Measurements from ENCODE around the gene AUTS2. TPM values are rescaled to one million over a fixed set of nuclear protein-coding genes. Genes with fewer than 3 reads are reported as not detected.
"Not testable (repeated sequence)": the region's sequence is repeated elsewhere in the genome, so short reads cannot be mapped to it uniquely, and the experiment has no call there.

Gene AUTS2
- total RNA-seq, 1 donor from 2014 or later: 0.79 TPM

DNA sequence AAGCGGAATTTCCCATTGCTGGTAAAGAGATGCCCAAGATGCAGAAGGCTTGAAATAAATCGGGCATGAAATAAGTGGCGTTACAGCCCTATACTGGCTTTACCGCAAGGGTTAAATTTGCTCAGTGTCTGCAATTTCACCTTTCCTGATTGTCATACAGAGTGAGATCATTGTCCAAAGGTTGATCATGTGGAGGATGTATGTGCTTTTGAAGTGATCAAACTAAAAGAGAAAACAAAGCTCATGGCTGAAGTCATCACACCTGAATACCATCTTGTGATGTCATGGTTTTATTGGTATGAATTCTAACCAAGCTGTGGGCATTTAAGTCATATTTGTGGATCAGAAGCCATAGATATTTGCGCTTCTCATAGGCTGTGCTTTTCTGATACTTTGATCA is 635.5 kb downstream of the AUTS2 start:
- DNase-seq (ENCODE audit: low read depth in 2 of 2): no peak

DNA sequence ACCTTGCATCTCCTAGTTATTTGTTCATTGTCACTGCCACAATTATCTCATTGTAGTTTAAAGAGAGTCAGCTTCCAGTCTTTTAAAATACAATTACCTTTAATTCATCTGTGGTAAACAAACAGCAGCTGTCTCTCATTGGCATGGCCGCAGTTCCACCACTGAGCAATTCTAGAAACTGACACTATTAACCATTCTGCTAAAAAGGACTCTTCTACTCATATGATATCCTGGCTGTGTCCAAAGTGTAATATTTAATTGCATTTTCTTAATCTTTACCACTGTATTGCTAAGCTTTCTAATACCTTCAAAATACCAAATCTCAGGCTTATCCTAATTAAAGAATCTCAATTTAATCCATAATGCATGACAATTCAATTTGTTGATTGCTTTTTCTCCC is 639.0 kb downstream of the AUTS2 start:
- DNase-seq (ENCODE audit: low read depth in 2 of 2): no peak

DNA sequence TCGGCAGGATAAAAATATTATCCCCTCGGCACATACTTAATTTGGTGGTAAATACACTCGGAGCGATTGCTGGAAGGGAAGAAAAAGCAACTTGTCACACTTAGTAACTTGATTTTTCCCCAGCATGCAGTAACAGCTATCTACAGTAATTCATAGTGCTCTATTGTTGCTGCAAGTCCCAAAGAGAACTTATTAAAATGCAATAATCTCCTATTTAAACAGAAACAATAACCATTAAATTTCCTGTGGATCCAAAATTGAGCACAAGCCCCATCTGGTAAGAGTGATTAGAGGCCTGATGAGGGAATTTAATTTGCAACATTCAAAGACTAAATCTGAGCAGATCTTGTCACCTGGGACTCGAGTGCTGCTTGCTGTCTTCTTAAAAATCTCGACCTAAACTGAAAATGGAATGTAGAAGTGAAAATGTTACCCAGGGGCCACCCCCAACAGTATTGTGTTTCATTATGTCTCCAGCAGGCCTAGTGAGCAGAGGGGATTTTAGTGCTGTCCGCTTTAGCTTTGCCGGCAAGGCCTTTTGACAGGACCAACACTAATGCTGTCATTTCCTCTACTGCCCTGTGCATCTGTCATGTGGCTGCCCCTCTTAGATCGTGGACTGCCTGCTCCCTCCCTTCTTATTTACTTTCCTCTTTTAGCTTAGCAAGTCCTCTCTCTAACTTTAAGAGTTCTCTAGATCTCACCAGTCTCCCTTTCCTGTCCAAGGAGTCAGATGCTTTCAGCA is 639.7 kb downstream of the AUTS2 start:
- DNase-seq (ENCODE audit: low read depth in 2 of 2): no peak

- DNase-seq (ENCODE audit: low read depth in 2 of 2): no peak
Observed at GRCh38 chr7:70239918-70240317, 641.6 kb downstream of the AUTS2 start.

- DNase-seq (ENCODE audit: low read depth in 2 of 2): no peak
Observed at GRCh38 chr7:70240873-70241272, 642.6 kb downstream of the AUTS2 start.

- no peak for DNase-seq (ENCODE audit: low read depth in 2 of 2)
Observed at GRCh38 chr7:70241536-70242175, 643.4 kb downstream of the AUTS2 start.

DNA sequence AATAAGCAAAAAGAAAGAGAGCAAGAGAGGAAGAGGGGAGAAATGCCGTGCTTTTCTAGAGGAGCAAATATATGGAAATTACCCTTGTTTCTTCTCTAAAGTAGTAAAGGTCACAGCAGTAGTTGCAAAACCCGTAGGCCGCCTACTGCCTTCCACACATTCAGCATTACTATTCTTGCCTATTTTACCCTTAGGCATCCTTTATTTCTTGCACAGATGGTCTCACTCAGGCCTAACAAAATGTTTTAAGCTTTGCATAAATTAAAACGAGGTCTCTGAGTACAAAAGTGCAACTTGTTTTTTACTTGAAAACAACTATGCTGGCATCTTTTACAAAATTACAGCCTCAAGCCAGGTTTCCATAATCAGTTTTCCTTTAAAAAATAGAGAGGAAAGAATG is 644.6 kb downstream of the AUTS2 start:
- no peak for DNase-seq (ENCODE audit: low read depth in 2 of 2)

DNA sequence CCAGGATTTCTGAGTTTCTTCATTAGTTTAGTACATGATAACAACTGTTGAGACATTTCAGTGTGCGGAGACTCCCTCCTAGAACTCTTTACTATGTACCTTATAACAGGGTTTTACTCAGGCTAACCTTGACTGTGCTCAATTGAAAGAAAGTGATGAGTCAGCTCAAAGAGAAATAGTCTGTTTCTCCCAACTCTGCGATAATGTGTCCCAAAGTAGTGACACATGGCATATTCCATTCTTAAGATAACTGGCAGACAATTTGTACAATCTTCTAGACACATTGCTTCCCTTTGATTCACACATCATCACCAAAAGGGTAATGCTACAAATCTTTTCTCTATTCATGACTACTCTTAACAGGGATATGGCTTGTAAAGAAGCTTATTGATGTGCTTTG is 645.2 kb downstream of the AUTS2 start:
- no peak for DNase-seq (ENCODE audit: low read depth in 2 of 2)

- no peak for DNase-seq (ENCODE audit: low read depth in 2 of 2)
Observed at GRCh38 chr7:70257921-70258320, 659.6 kb downstream of the AUTS2 start.

- DNase-seq (ENCODE audit: low read depth in 2 of 2): no peak
Observed at GRCh38 chr7:70259502-70259901, 661.2 kb downstream of the AUTS2 start.

GRCh38 chr7:70263471-70264255 is 665.4 kb downstream of the AUTS2 start:
- DNase-seq (ENCODE audit: low read depth in 2 of 2): no peak

- no peak for DNase-seq (ENCODE audit: low read depth in 2 of 2)
Observed at GRCh38 chr7:70266186-70266585, 667.9 kb downstream of the AUTS2 start.

DNA sequence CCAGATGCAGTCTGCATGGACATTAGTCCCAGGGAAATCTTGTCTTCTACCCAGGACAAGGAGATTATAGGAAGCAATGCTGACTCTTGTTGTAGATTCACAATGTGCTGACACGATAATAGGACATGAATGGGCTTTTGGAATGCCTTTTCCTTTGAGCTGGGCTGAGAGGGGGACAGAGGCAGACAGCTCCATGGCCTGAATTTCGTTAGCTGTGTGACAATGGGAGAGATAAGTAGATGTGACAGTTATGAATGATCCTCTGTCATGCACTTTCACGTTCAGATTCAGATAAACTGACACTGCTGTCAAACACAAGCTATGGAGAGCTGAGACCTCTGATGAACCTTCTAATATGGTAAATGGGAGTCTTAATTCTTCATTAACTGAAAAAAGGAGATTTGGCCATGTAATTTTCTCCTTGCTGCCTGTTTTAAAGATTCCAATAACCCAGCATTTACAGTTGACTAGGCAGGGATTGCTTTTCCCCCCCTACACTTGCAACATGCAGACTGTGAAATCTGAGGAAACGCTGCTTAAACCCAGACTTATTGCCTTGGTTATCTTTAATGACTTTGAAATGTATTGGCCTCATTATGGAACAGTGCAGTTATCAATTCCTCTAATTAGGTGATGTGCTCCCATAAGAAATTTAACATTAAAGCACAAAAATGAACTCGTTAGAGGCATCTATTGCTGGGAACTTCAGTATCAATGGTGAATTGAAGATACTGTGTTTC is 669.3 kb downstream of the AUTS2 start:
- DNase-seq (ENCODE audit: low read depth in 2 of 2): no peak

DNA sequence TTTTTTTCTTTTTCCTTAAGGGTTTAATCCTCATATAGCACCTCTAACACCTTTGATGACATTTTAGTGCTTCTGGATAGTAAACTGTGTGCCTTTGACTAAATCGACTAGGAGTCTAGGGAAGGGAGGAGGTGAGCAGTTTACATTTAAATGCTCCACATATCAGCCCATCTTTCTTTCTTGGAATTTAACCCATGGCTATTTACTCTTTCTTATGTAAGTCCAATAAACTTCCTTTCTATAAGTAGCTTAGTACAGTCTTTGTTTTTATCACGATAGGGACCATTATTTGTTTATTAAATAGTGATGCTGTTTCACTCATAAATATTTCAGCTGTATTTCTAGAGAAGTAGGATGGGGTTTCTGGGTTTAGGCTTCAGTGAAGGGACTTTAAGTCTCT is 669.9 kb downstream of the AUTS2 start:
- no peak for DNase-seq (ENCODE audit: low read depth in 2 of 2)

DNA sequence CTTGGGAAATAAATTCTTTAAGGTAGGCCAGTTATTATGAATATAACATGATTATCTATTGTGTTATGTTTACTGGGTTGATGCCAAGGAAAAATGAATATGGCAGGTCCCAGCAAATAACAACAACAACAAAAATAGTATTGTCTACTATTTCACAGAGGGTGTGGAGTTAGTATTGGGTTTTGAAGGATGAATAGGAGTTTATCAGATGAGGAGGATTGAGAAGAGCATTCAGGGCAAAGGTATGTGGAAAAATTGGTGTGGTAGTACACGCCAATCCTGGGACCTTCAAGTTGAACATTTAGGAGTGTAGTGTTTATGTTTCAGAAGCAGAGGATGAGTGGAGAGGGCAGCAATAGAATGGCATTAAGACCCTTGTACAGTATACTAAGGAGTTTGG is 671.9 kb downstream of the AUTS2 start:
- no peak for DNase-seq (ENCODE audit: low read depth in 2 of 2)

DNA sequence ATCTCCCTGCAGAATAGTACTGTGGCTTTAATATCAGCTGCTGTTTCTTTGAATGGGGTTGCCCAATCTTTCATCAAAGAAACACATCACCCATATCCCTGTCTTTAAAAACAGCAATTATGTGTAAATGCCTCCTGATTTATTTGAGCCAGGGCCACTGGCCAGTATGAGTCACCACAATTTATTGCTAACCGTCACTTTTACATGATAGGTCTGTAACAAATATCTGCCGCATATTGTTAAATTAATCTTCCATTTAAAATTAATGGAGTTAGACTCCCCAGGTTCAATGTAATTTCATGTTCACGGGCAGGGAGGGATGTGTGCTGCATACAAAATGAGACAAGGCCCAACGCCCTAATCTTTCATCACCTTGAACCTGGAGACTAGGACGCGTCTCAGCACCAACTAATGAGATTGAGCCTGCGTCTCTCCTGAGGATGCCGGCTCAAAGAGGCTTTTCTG is 673.4 kb downstream of the AUTS2 start:
- DNase-seq (ENCODE audit: low read depth in 2 of 2): no peak

GRCh38 chr7:70275570-70275969 is 677.3 kb downstream of the AUTS2 start:
- DNase-seq (ENCODE audit: low read depth in 2 of 2): not testable (repeated sequence)

- DNase-seq (ENCODE audit: low read depth in 2 of 2): no peak
Observed at GRCh38 chr7:70285187-70285586, 686.9 kb downstream of the AUTS2 start.

GRCh38 chr7:70285854-70286253 is 687.6 kb downstream of the AUTS2 start:
- DNase-seq (ENCODE audit: low read depth in 2 of 2): no peak

GRCh38 chr7:70288781-70289456 is 690.6 kb downstream of the AUTS2 start:
- DNase-seq (ENCODE audit: low read depth in 2 of 2): no peak

GRCh38 chr7:70292716-70293115 is 694.4 kb downstream of the AUTS2 start:
- no peak for DNase-seq (ENCODE audit: low read depth in 2 of 2)
